ENCODE data around the gene DOCK2. TPM values are rescaled to one million over a fixed set of nuclear protein-coding genes. Genes with fewer than 3 reads are reported as not detected.

Gene DOCK2
- polyA plus RNA-seq, 1 experiment: 1.6 TPM

GRCh38 chr5:169973056-169973455, 336.0 kb downstream of the DOCK2 start:
- no peaks in the 10 kb centered on the region for H3K9me3 ChIP-seq (ENCODE audit: control insufficient read depth, insufficient read depth, low read length)
- ChIA-PET POLR2A (no interaction called here), CTCF (interaction anchor here (0.6 to 5.6 kb wide), 3 partner anchors 7 to 1386 kb away, joined by 4 to 56 read pairs (median 6); partner anchors contain the start of gene INSYN2B)
- H3K27ac ChIP-seq (ENCODE audit: low read depth, low read length): no peak overlapping the region
- no peak for TF ChIP-seq CTCF (IDR thresholded peaks at IDR 0.05; ENCODE audit: low read depth, low read length)
- no peak overlapping the region for H3K4me3 ChIP-seq (ENCODE audit: low read depth, low read length)
- no peak for DNase-seq (ENCODE audit: low read depth, low spot score)
- no peaks in the 10 kb centered on the region for H3K27me3 ChIP-seq (ENCODE audit: control insufficient read depth, insufficient read depth, low read length)

- H3K27ac ChIP-seq (ENCODE audit: low read depth, low read length): peak overlapping the region; percentile 32
Observed at GRCh38 chr5:169974121-169974770, 337.2 kb downstream of the DOCK2 start.

GRCh38 chr5:169978714-169979113, 341.6 kb downstream of the DOCK2 start:
- H3K27ac ChIP-seq (ENCODE audit: low read depth, low read length): no peak overlapping the region
- POLR2A ChIA-PET: no interaction called here
- no peaks in the 10 kb centered on the region for H3K27me3 ChIP-seq (ENCODE audit: control insufficient read depth, insufficient read depth, low read length)
- H3K9me3 ChIP-seq (ENCODE audit: control insufficient read depth, insufficient read depth, low read length): no peaks in the 10 kb centered on the region
- no peak for TF ChIP-seq CTCF (IDR thresholded peaks at IDR 0.05; ENCODE audit: low read depth, low read length)
- H3K4me3 ChIP-seq (ENCODE audit: low read depth, low read length): peak overlapping the region; percentile 76
- no peak for DNase-seq (ENCODE audit: low read depth, low spot score)
- CTCF ChIA-PET: interaction anchor here (2.5 kb wide), 1 partner anchor 36 kb away, joined by 9 read pairs; no protein-coding TSS in a partner anchor

More at GRCh38 chr5:169974121-169974770, 337.2 kb downstream of the DOCK2 start:
- H3K4me3 ChIP-seq (ENCODE audit: low read depth, low read length): no peak overlapping the region
- H3K9me3 ChIP-seq (ENCODE audit: control insufficient read depth, insufficient read depth, low read length): no peaks in the 10 kb centered on the region
- no peak for DNase-seq (ENCODE audit: low read depth, low spot score)
- H3K27me3 ChIP-seq (ENCODE audit: control insufficient read depth, insufficient read depth, low read length): no peaks in the 10 kb centered on the region
- POLR2A ChIA-PET: interaction anchor here (0.8 kb wide), 1 partner anchor 28 kb away, joined by 3 read pairs; no protein-coding TSS in a partner anchor
- no peak for TF ChIP-seq CTCF (IDR thresholded peaks at IDR 0.05; ENCODE audit: low read depth, low read length)
- CTCF ChIA-PET: interaction anchor here (0.7 to 1.7 kb wide), 2 partner anchors 273 to 397 kb away, joined by 3 to 6 read pairs; no protein-coding TSS in a partner anchor

GRCh38 chr5:169979871-169980270, 342.8 kb downstream of the DOCK2 start:
- DNase-seq (ENCODE audit: low read depth, low spot score): no peak
- Histone ChIP-seq H3K27ac (ENCODE audit: low read depth, low read length) (peak overlapping the region; percentile 57), H3K27me3 (ENCODE audit: control insufficient read depth, insufficient read depth, low read length) (no peaks in the 10 kb centered on the region), H3K4me3 (ENCODE audit: low read depth, low read length) (peak overlapping the region; percentile 76), H3K9me3 (ENCODE audit: control insufficient read depth, insufficient read depth, low read length) (no peaks in the 10 kb centered on the region)
- ChIA-PET POLR2A (interaction anchor here (1.3 to 1.6 kb wide), 3 partner anchors 34 to 278 kb away, joined by 4 to 6 read pairs (median 6); no protein-coding TSS in a partner anchor), CTCF (interaction anchor here (0.6 to 2.5 kb wide), 102 partner anchors 9 to 1508 kb away, joined by 3 to 56 read pairs (median 7); partner anchors contain the start of gene SPDL1)
- no peak for TF ChIP-seq CTCF (IDR thresholded peaks at IDR 0.05; ENCODE audit: low read depth, low read length)

All from AG04450 (cell line).